HG03521 (cell line): ENCODE measurements around the gene UPK3BL1.

Experiments
- ATAC-seq: cut with Tn5 transposase; IDR thresholded peaks from one replicate; pipeline ENCODE4 v1.9.1; 2021; ENCODE audit warnings: mild to moderate bottlenecking, moderate library complexity; ENCODE audit not compliant: unreplicated experiment

Gene UPK3BL1

DNA sequence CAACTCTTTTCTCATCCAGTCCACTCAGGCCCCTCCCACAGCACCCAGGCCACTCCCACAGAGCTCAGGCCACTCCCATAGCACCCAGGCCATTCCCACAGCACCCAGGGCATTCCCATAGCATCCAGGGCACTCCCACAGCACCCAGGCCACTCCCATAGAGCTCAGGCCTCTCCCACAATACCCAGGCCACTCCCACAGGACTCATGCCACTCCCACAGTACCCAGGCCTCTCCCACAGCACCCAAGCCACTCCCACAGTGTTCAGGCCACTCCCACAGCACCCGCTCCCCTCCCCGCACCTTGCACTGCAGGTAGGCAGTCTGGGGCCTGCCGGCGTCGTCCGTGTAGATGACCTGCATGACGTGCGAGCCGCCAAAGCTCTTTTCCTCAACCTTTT is 52.7 kb downstream of the UPK3BL1 start:
- ATAC-seq, result peak; percentile 41
